IMR-90 (cell line): Measurements from ENCODE around the gene HACE1. TPM values are rescaled to one million over a fixed set of nuclear protein-coding genes. Genes with fewer than 3 reads are reported as not detected.

Experiments used
- ATAC-seq: fragments of 200-7000 bp; cut with Tn5 transposase; 2 replicates; pipeline ENCODE4 v1.9.1; 2020; ENCODE audit warnings: low read depth, mild to moderate bottlenecking, moderate library complexity
- BruUV-seq: library from RNA; stranded (reverse); fragments of 400-500 nt; replicated peaks from 2 replicates; lab custom pipeline; 2021; lab: Mats Ljungman, UMichigan
- CTCF ChIA-PET: fragments of 300-600 bp; formaldehyde crosslinking; extraction: SDS; loops from one replicate; lab custom pipeline; 2021; ENCODE audit warnings: antibody characterized with exemption; lab: Yijun Ruan, JAX
- POLR2A ChIA-PET: fragments of 300-600 bp; sonication (Branson Sonifier 250); formaldehyde crosslinking; loops from one replicate; lab custom pipeline; 2022; ENCODE audit warnings: antibody characterized with exemption; ENCODE audit not compliant: unreplicated experiment; lab: Charles Lee
- DNase-seq: peaks from one replicate; pipeline ENCODE4 v3.0.0; 2013
- H2AFZ ChIP-seq: replicated peaks from 2 replicates; pipeline ENCODE3; 2013; ENCODE audit warnings: low read length, mild to moderate bottlenecking; ENCODE audit not compliant: poor library complexity
- H2AK5ac ChIP-seq: 2 replicates; pipeline ENCODE4 v1.6.1; 2013; ENCODE audit warnings: low read depth, low read length, inconsistent platforms
- H2AK9ac ChIP-seq: replicated peaks from 2 replicates; pipeline ENCODE3; 2013; ENCODE audit warnings: mild to moderate bottlenecking, low read depth, low read length, moderate library complexity; ENCODE audit not compliant: poor library complexity
- H2BK120ac ChIP-seq: 2 replicates; pipeline ENCODE4 v1.6.1; 2013; ENCODE audit warnings: low read depth, low read length, inconsistent platforms
- H2BK15ac ChIP-seq: 3 replicates; pipeline ENCODE4 v1.6.1; 2013; ENCODE audit warnings: low read depth, low read length, inconsistent platforms
- H2BK20ac ChIP-seq: 2 replicates; pipeline ENCODE4 v1.6.1; 2013; ENCODE audit warnings: low read depth, mild to moderate bottlenecking, inconsistent platforms, low read length, moderate library complexity
- H2BK5ac ChIP-seq: 2 replicates; pipeline ENCODE4 v1.6.1; 2013; ENCODE audit warnings: mild to moderate bottlenecking, low read depth, low read length, inconsistent platforms; ENCODE audit not compliant: poor library complexity, severe bottlenecking
- H3K14ac ChIP-seq: replicated peaks from 2 replicates; pipeline ENCODE4 v1.6.1; 2013; ENCODE audit warnings: low read depth, low read length, inconsistent platforms
- H3K18ac ChIP-seq: 2 replicates; pipeline ENCODE4 v1.6.1; 2013; ENCODE audit warnings: low read depth, low read length, control low read depth
- H3K23ac ChIP-seq: 2 replicates; pipeline ENCODE4 v1.6.1; 2013; ENCODE audit warnings: low read depth, low read length, inconsistent platforms
- H3K27ac ChIP-seq: 2 replicates; pipeline ENCODE4 v1.5.1; 2013; ENCODE audit warnings: mild to moderate bottlenecking, control low read depth, low read length; ENCODE audit not compliant: insufficient read depth
- H3K27me3 ChIP-seq: 2 replicates; pipeline ENCODE4 v1.6.1; 2013; ENCODE audit warnings: low read length; ENCODE audit not compliant: control insufficient read depth, insufficient read depth
- H3K36me3 ChIP-seq: 2 replicates; pipeline ENCODE4 v1.6.1; 2013; ENCODE audit warnings: low read length, mixed read lengths; ENCODE audit not compliant: control insufficient read depth, insufficient read depth
- H3K4ac ChIP-seq: 2 replicates; pipeline ENCODE4 v1.6.1; 2013; ENCODE audit warnings: low read depth, low read length, inconsistent platforms
- H3K4me1 ChIP-seq: 2 replicates; pipeline ENCODE4 v1.6.1; 2013; ENCODE audit warnings: low read length, mixed read lengths; ENCODE audit not compliant: control insufficient read depth, insufficient read depth
- H3K4me2 ChIP-seq: 2 replicates; pipeline ENCODE4 v1.6.1; 2013; ENCODE audit warnings: low read depth, mild to moderate bottlenecking, control low read depth, low read length, moderate library complexity
- H3K4me3 ChIP-seq: 2 replicates; pipeline ENCODE4 v1.5.1; 2013; ENCODE audit warnings: low read depth, mild to moderate bottlenecking, control low read depth, low read length, moderate library complexity; ENCODE audit not compliant: insufficient read depth
- H3K56ac ChIP-seq: 2 replicates; pipeline ENCODE4 v1.6.1; 2013; ENCODE audit warnings: low read length, inconsistent platforms; ENCODE audit not compliant: insufficient read depth; ENCODE audit errors: extremely low read depth
- H3K79me1 ChIP-seq, 2 experiments: 2 replicates each; pipeline ENCODE4 v1.6.1; 2013; ENCODE audit warnings: low read length in 2 of 2, inconsistent platforms in 1 of 2, low read depth in 1 of 2
- H3K9ac ChIP-seq: 2 replicates; pipeline ENCODE4 v1.6.1; 2013; ENCODE audit warnings: low read depth, low read length, control low read depth
- H3K9me1 ChIP-seq: 2 replicates; pipeline ENCODE4 v1.6.1; 2013; ENCODE audit warnings: low read length, inconsistent platforms; ENCODE audit not compliant: insufficient read depth
- H3K9me3 ChIP-seq: 2 replicates; pipeline ENCODE4 v1.6.1; 2013; ENCODE audit warnings: low read length; ENCODE audit not compliant: control insufficient read depth, insufficient read depth
- H4K20me1 ChIP-seq: 2 replicates; pipeline ENCODE4 v1.6.1; 2013; ENCODE audit warnings: low read length, inconsistent platforms; ENCODE audit not compliant: insufficient read depth
- H4K5ac ChIP-seq: 2 replicates; pipeline ENCODE4 v1.6.1; 2013; ENCODE audit warnings: mild to moderate bottlenecking, low read depth, low read length, control low read depth
- H4K8ac ChIP-seq, 2 experiments: 2 replicates each; pipeline ENCODE4 v1.6.1; 2013; ENCODE audit warnings: low read depth in 2 of 2, low read length in 2 of 2, control low read depth in 1 of 2, inconsistent platforms in 1 of 2
- H4K91ac ChIP-seq: 2 replicates; pipeline ENCODE4 v1.6.1; 2013; ENCODE audit warnings: low read depth, low read length, inconsistent platforms; ENCODE audit not compliant: insufficient read depth
- BHLHE40 ChIP-seq: fragments of 150-350 bp; IDR thresholded peaks from 2 replicates; pipeline ENCODE4 v1.6.1; 2016; ENCODE audit warnings: mild to moderate bottlenecking, low read depth, low read length
- CEBPB ChIP-seq: IDR thresholded peaks from 2 replicates; pipeline ENCODE4 v1.6.1; 2012; ENCODE audit warnings: low read depth, low read length, improper control_type of control experiment
- MAFK ChIP-seq: IDR thresholded peaks from 2 replicates; pipeline ENCODE4 v1.6.1; 2012; ENCODE audit warnings: low read depth, low read length, improper control_type of control experiment
- MXI1 ChIP-seq: IDR thresholded peaks from 2 replicates; pipeline ENCODE4 v1.6.1; 2012; ENCODE audit warnings: low read depth, mild to moderate bottlenecking, low read length, moderate library complexity, borderline replicate concordance
- POLR2A ChIP-seq: IDR thresholded peaks from 2 replicates; pipeline ENCODE4 v1.6.1; 2012; ENCODE audit warnings: mild to moderate bottlenecking, low read depth, low read length
- RAD21 ChIP-seq: IDR thresholded peaks from 2 replicates; pipeline ENCODE4 v1.6.1; 2012; ENCODE audit warnings: low read length, improper control_type of control experiment
- RCOR1 ChIP-seq: IDR thresholded peaks from 2 replicates; pipeline ENCODE4 v1.6.1; 2012; ENCODE audit warnings: mild to moderate bottlenecking, low read length, improper control_type of control experiment; ENCODE audit not compliant: insufficient replicate concordance
- RFX5 ChIP-seq: IDR thresholded peaks from 2 replicates; pipeline ENCODE4 v1.8.0; 2012; ENCODE audit warnings: low read depth, mild to moderate bottlenecking, low read length, moderate library complexity
- WGBS, 2 experiments: methylation state at CpG; one replicate each; pipeline versions ENCODE4 v1.1.5 to v1.1.7; 2013; ENCODE audit warnings: missing lambda C conversion rate in 2 of 2; ENCODE audit not compliant: insufficient read length in 1 of 2; ENCODE audit errors: extremely low coverage in 2 of 2; 5-methylcytosine and 5-hydroxymethylcytosine counted together
- dilution Hi-C: fragments of 300-500 bp; cut with HindIII; formaldehyde crosslinking; loops from one replicate; pipeline ENCODE4 v1.14.3; 2018; ENCODE audit warnings: low sequenced_read_pairs; ENCODE audit not compliant: unreplicated experiment
- in situ Hi-C: fragments of 300-500 bp; cut with MboI; formaldehyde crosslinking; loops from 3 replicates; pipeline ENCODE4 v1.14.3; 2019; ENCODE audit warnings: low sequenced_read_pairs, inconsistent platforms, mixed read lengths
- intact Hi-C: fragments of 100-400 bp; cut with micrococcal nuclease; formaldehyde crosslinking; loops from 2 replicates; pipeline ENCODE4 v1.10.0; 2022
- polyA plus RNA-seq, 3 experiments: library from polyadenylated mRNA; depleted of rRNA; stranded (reverse); fragments of >200 nt; gene quantifications; 2 replicates each; pipeline ENCODE4 v1.2.3, GENCODE V29; 2012; ENCODE audit warnings: low replicate concordance in 1 of 3
- total RNA-seq: library from RNA; depleted of rRNA; stranded (reverse); fragments of >200 nt; gene quantifications from 2 replicates; pipeline ENCODE4 v1.2.3, GENCODE V29; 2012
- TF ChIP-seq, protein P1 (sequence below): conservative IDR thresholded peaks from 2 replicates; pipeline ENCODE4 v1.5.1; 2012; ENCODE audit warnings: mild to moderate bottlenecking, low read depth, low read length, improper control_type of control experiment

The HACE1 gene
- total and polyA plus RNA-seq, 2 of the 4 experiments (the other 2 are of a cell fraction), result 5.4 to 10.8 TPM

- ChIA-PET CTCF (no interaction called here), POLR2A (interaction anchor here (0.5 kb wide), 1 partner anchor 17 kb away, joined by 3 read pairs; no protein-coding TSS in a partner anchor)
- Histone ChIP-seq H3K9me3 (no peaks in the 10 kb centered on the region; the same call in 1 of the 2 replicates), H3K4ac (no peak overlapping the region), H3K9me1 (no peaks in the 10 kb centered on the region), H3K27ac (no peak overlapping the region), H4K8ac (no peak overlapping the region), H2AK9ac (no peak overlapping the region), H3K18ac (no peak overlapping the region), H2BK20ac (no peak overlapping the region), H3K23ac (no peak overlapping the region), H3K9ac (no peak overlapping the region), H3K4me2 (no peak overlapping the region), H3K4me1 (peaks cover 2% of the 10 kb centered on the region), H4K91ac (no peak overlapping the region), H3K4me3 (no peak overlapping the region), H3K56ac (no peak overlapping the region), H2BK5ac (no peak overlapping the region), H4K20me1 (no peaks in the 10 kb centered on the region; the same call in 1 of the 2 replicates), H3K79me1 (0 out of 4 replicates have a peak, but pooled peaks cover 0 to 4% of the 10 kb centered on the region in 2 experiments), H3K14ac (no peak overlapping the region), H3K27me3 (no peaks in the 10 kb centered on the region), H2AK5ac (no peak overlapping the region), H2BK15ac (no peak overlapping the region), H3K36me3 (no peaks in the 10 kb centered on the region), H4K5ac (no peak overlapping the region), H2AFZ (no peak overlapping the region), H2BK120ac (no peak overlapping the region)
- intact Hi-C loops, result no loop called here
- dilution Hi-C loops, result no loop called here
- no CpG with 5 or more reads among the region's 3 CpGs for WGBS, 2 experiments
- DNase-seq (no peak), ATAC-seq (no peak)
- TF ChIP-seq, protein P1, sequence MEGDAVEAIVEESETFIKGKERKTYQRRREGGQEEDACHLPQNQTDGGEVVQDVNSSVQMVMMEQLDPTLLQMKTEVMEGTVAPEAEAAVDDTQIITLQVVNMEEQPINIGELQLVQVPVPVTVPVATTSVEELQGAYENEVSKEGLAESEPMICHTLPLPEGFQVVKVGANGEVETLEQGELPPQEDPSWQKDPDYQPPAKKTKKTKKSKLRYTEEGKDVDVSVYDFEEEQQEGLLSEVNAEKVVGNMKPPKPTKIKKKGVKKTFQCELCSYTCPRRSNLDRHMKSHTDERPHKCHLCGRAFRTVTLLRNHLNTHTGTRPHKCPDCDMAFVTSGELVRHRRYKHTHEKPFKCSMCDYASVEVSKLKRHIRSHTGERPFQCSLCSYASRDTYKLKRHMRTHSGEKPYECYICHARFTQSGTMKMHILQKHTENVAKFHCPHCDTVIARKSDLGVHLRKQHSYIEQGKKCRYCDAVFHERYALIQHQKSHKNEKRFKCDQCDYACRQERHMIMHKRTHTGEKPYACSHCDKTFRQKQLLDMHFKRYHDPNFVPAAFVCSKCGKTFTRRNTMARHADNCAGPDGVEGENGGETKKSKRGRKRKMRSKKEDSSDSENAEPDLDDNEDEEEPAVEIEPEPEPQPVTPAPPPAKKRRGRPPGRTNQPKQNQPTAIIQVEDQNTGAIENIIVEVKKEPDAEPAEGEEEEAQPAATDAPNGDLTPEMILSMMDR, result no peak
- TF ChIP-seq MAFK, result 0 out of 2 replicates have a peak, but pooled peaks have one; percentile 13
- TF ChIP-seq POLR2A, result no peak
- no peak for TF ChIP-seq RAD21
- TF ChIP-seq CEBPB, result peak; percentile 93
- TF ChIP-seq RFX5, result no peak
- TF ChIP-seq MXI1, result no peak
- TF ChIP-seq BHLHE40, result no peak
- TF ChIP-seq RCOR1, result no peak
- in situ Hi-C loops, result no loop called here
- BruUV-seq, result no TSS peak
Observed at GRCh38 chr6:104795363-104795762, 64.4 kb downstream of the HACE1 start.
